Gastroesophageal sphincter (tissue), 4 donors: ENCODE measurements around the gene ZNF416. TPM values are rescaled to one million over a fixed set of nuclear protein-coding genes. Genes with fewer than 3 reads are reported as not detected.

Source experiments
- ATAC-seq: fragments of 150-250 bp; one replicate; pipeline ENCODE4 v1.9.1; 2016; ENCODE audit warnings: mild to moderate bottlenecking, moderate library complexity
- H3K27ac ChIP-seq, 4 donors: fragments of 200-600 bp; sonication (generic) in 3 of 4; 1 replicate in 3 of 4; 2 replicates in 1 of 4; pipeline ENCODE4 v1.5.1; 2016 to 2019
- H3K27me3 ChIP-seq: fragments of 200-600 bp; sonication (generic); one replicate; pipeline ENCODE4 v1.5.1; 2019
- H3K36me3 ChIP-seq, 2 donors: fragments of 200-600 bp; sonication (generic); one replicate each; pipeline ENCODE4 v1.5.1; 2019; ENCODE audit warnings: control low read depth in 1 of 2
- H3K4me1 ChIP-seq, 3 donors: fragments of 200-600 bp; sonication (generic); 1 replicate in 2 of 3; 2 replicates in 1 of 3; pipeline ENCODE4 v1.5.1; 2016 to 2019; ENCODE audit warnings: control low read depth in 2 of 3
- H3K4me3 ChIP-seq, 2 donors: fragments of 200-600 bp; sonication (generic); one replicate each; pipeline ENCODE4 v1.5.1; 2019; ENCODE audit warnings: mild to moderate bottlenecking in 1 of 2, moderate library complexity in 1 of 2
- H3K9me3 ChIP-seq, 3 donors: fragments of 200-600 bp; sonication (generic); one replicate each; pipeline ENCODE4 v1.5.1; 2017 to 2019; ENCODE audit warnings: control low read depth in 2 of 3
- CTCF ChIP-seq, 4 experiments: fragments of 200-600 bp in 2 of 4; fragments of 450-650 bp in 2 of 4; sonication (generic) in 1 of 4; IDR thresholded peaks; one replicate each; pipeline ENCODE4 v1.5.1; 2017 to 2019; ENCODE audit warnings: antibody characterized with exemption in 4 of 4, mild to moderate bottlenecking in 2 of 4, moderate library complexity in 2 of 4
- EP300 ChIP-seq: sonication (generic); formaldehyde crosslinking; IDR thresholded peaks from one replicate; pipeline ENCODE4 v1.6.1; 2017; ENCODE audit warnings: antibody characterized with exemption, mild to moderate bottlenecking
- POLR2A ChIP-seq, 2 donors: fragments of 450-650 bp; IDR thresholded peaks; one replicate each; pipeline ENCODE4 v1.6.1; 2017; ENCODE audit warnings: antibody characterized with exemption in 2 of 2, mild to moderate bottlenecking in 2 of 2, moderate library complexity in 1 of 2
- POLR2AphosphoS5 ChIP-seq: sonication (generic); formaldehyde crosslinking; IDR thresholded peaks from one replicate; pipeline ENCODE4 v1.6.1; 2017; ENCODE audit warnings: antibody characterized with exemption
- WGBS, 2 donors: methylation state at CpG; one replicate each; pipeline ENCODE4 v1.1.5; 2018; ENCODE audit warnings: low coverage in 1 of 2; 5-methylcytosine and 5-hydroxymethylcytosine counted together
- total RNA-seq, 4 donors: library from RNA; depleted of rRNA; stranded (reverse); fragments of >200 nt; gene quantifications; one replicate each; pipeline ENCODE4 v1.1.0, GENCODE V29; 2016

The ZNF416 gene
- total RNA-seq, 4 donors from 2014 or later = 4.0 to 6.1 (median 5.7) TPM

GRCh38 chr19:57546513-57546912 is 32.2 kb downstream of the ZNF416 start:
- H3K27me3 ChIP-seq = no peaks in the 10 kb centered on the region
- 100% methylated on average over 1 of the region's 1 CpG; no CpG with 5 or more reads in 1 of the 2 donors for whole genome bisulfite sequencing, 2 donors

GRCh38 chr19:57537953-57538547 is 40.7 kb downstream of the ZNF416 start:
- Histone ChIP-seq H3K4me3 (no peak overlapping the region), H3K27me3 (no peaks in the 10 kb centered on the region), H3K36me3 (peaks cover 31 to 100% of the 10 kb centered on the region in 2 donors), H3K27ac (no peak overlapping the region), H3K9me3 (peaks cover 3 to 100% (median 5%) of the 10 kb centered on the region in 3 donors), H3K4me1 (no peaks in the 10 kb centered on the region)
- TF ChIP-seq CTCF (IDR thresholded peaks at IDR 0.05) (no peak), POLR2A (IDR thresholded peaks at IDR 0.05) (no peak), EP300 (no peak), POLR2AphosphoS5 (no peak)
- WGBS, 2 donors = 91 to 98% methylated on average over 7 of the region's 7 CpGs
- no peak for ATAC-seq

More at GRCh38 chr19:57546513-57546912, 32.2 kb downstream of the ZNF416 start:
- Histone ChIP-seq H3K27ac (no peak overlapping the region), H3K9me3 (peaks cover 6 to 100% (median 11%) of the 10 kb centered on the region in 3 donors), H3K4me3 (no peak overlapping the region), H3K4me1 (no peaks in the 10 kb centered on the region), H3K36me3 (peaks cover 33 to 100% of the 10 kb centered on the region in 2 donors)
- ATAC-seq = no peak
- TF ChIP-seq POLR2AphosphoS5 = no peak
- no peak for TF ChIP-seq POLR2A (IDR thresholded peaks at IDR 0.05)
- no peak for TF ChIP-seq CTCF (IDR thresholded peaks at IDR 0.05)
- TF ChIP-seq EP300 = no peak

GRCh38 chr19:57527136-57527881 is 51.4 kb downstream of the ZNF416 start, which contains the start of gene ZNF549:
TSS of gene ZNF549 (plus strand) at chr19:57527356. CDS start at chr19:57527574, 218 bp downstream.
- H3K36me3 ChIP-seq = peaks cover 0 to 19% of the 10 kb centered on the region in 2 donors
- H3K27me3 ChIP-seq = no peaks in the 10 kb centered on the region
- H3K9me3 ChIP-seq = peaks cover 0 to 24% (median 0%) of the 10 kb centered on the region in 3 donors
- H3K4me1 ChIP-seq = peaks cover 5 to 18% (median 6%) of the 10 kb centered on the region in 3 donors
- H3K27ac ChIP-seq = peak within 1 kb of the TSS; percentile 51 to 89 (median 87)
- peak within 1 kb of the TSS; percentile 86 to 90 for H3K4me3 ChIP-seq
- WGBS, 2 donors = 0 to 8% methylated on average over 1 to 14 of the region's 64 CpGs
- ATAC-seq = peak; percentile 100
- TF ChIP-seq POLR2A (IDR thresholded peaks at IDR 0.05) = peak in 1 of 2 donors; percentile 16
- TF ChIP-seq POLR2AphosphoS5 = peak; percentile 67
- TF ChIP-seq EP300 = no peak
- TF ChIP-seq CTCF (IDR thresholded peaks at IDR 0.05) = peak in 1 of 4 experiments; percentile 32

Other genes starting within 250 kb of the ZNF416 start
- 10 to 100 TPM in 3 of 4 donors, 1 to 10 TPM in 1; 9.2 to 12.2 (median 10.9) TPM for gene ZNF304, start 227.6 kb downstream of the ZNF416 start, total RNA-seq
- gene TRAPPC2B, start 215.4 kb downstream of the ZNF416 start, total RNA-seq = 10 to 100 TPM in 3 of 4 donors, 1 to 10 TPM in 1; 9.0 to 17.0 (median 13.2) TPM
- 1 to 10 TPM; 1.0 to 4.8 (median 2.0) TPM for gene ZNF547, start 215.4 kb downstream of the ZNF416 start, total RNA-seq
- 10 to 100 TPM; 17.9 to 36.8 (median 21.8) TPM for gene ZNF548, start 189.1 kb downstream of the ZNF416 start, total RNA-seq
- gene ZNF17, start 167.8 kb downstream of the ZNF416 start, total RNA-seq = 10 to 100 TPM in 3 of 4 donors, 1 to 10 TPM in 1; 9.1 to 21.0 (median 11.9) TPM
- 10 to 100 TPM in 1 of 4 donors, 1 to 10 TPM in 3; 4.8 to 10.6 (median 6.8) TPM for gene ZNF749, start 143.6 kb downstream of the ZNF416 start, total RNA-seq
- gene VN1R1, start 121.8 kb downstream of the ZNF416 start, total RNA-seq = 1 to 10 TPM in 2 of 4 donors, under 1 TPM in 2; 0.57 to 2.3 (median 1.5) TPM
- gene ZNF772, start 101.3 kb downstream of the ZNF416 start, total RNA-seq = 10 to 100 TPM in 2 of 4 donors, 1 to 10 TPM in 2; 5.8 to 15.5 (median 11.7) TPM
- gene ZNF419, start 91.2 kb downstream of the ZNF416 start, total RNA-seq = 10 to 100 TPM in 2 of 4 donors, 1 to 10 TPM in 2; 6.4 to 30.8 (median 10.1) TPM
- 10 to 100 TPM in 3 of 4 donors, 1 to 10 TPM in 1; 5.1 to 22.1 (median 13.9) TPM for gene ZNF773, start 79.0 kb downstream of the ZNF416 start, total RNA-seq
- gene ZNF549, start 51.6 kb downstream of the ZNF416 start, total RNA-seq = 1 to 10 TPM; 5.4 to 9.3 (median 5.7) TPM
- 1 to 10 TPM; 4.8 to 5.7 (median 5.2) TPM for gene ZNF550, start 19.0 kb downstream of the ZNF416 start, total RNA-seq
- gene ZIK1, start 5.2 kb upstream of the ZNF416 start, total RNA-seq = 10 to 100 TPM in 1 of 4 donors, 1 to 10 TPM in 3; 4.4 to 14.5 (median 6.4) TPM
- 1 to 10 TPM; 1.4 to 6.3 (median 4.0) TPM for gene ZNF530, start 21.0 kb upstream of the ZNF416 start, total RNA-seq
- 10 to 100 TPM; 23.4 to 33.1 (median 28.6) TPM for gene ZNF134, start 35.3 kb upstream of the ZNF416 start, total RNA-seq
- gene ZNF211, start 54.3 kb upstream of the ZNF416 start, total RNA-seq = 10 to 100 TPM in 3 of 4 donors, 1 to 10 TPM in 1; 8.3 to 16.8 (median 15.3) TPM
- not detected for gene ZSCAN4, start 90.0 kb upstream of the ZNF416 start, total RNA-seq
- gene ZNF551, start 103.1 kb upstream of the ZNF416 start, total RNA-seq = 1 to 10 TPM; 4.4 to 7.3 (median 6.7) TPM
- 10 to 100 TPM in 1 of 4 donors, 1 to 10 TPM in 3; 3.8 to 12.6 (median 9.0) TPM for gene ZNF154, start 130.3 kb upstream of the ZNF416 start, total RNA-seq
- 10 to 100 TPM in 3 of 4 donors, 1 to 10 TPM in 1; 8.8 to 16.8 (median 11.7) TPM for gene ZNF671, start 148.7 kb upstream of the ZNF416 start, total RNA-seq
- gene ZNF776, start 167.9 kb upstream of the ZNF416 start, total RNA-seq = 10 to 100 TPM; 12.1 to 14.9 (median 13.3) TPM
- gene ZNF586, start 190.8 kb upstream of the ZNF416 start, total RNA-seq = 10 to 100 TPM; 12.8 to 20.7 (median 17.1) TPM
- gene ZNF552, start 236.0 kb upstream of the ZNF416 start, total RNA-seq = 1 to 10 TPM; 2.7 to 8.7 (median 4.5) TPM